OCI-LY1 (cell line): ENCODE measurements around the gene CDHR1.
A peak's percentile ranks its signal among the peaks of the same experiment; 100 is the strongest.
"Not testable (repeated sequence)": the region's sequence is repeated elsewhere in the genome, so short reads cannot be mapped to it uniquely, and the experiment has no call there.

Source experiments
- H2AFZ ChIP-seq: fragments of 200-600 bp; sonication (generic), shearing (Covaris generic); 2 replicates; pipeline ENCODE4 v1.6.0; 2014; ENCODE audit warnings: antibody characterized with exemption, mild to moderate bottlenecking, low read length
- H3F3A ChIP-seq: fragments of 200-600 bp; sonication (generic), shearing (Covaris generic); 2 replicates; pipeline ENCODE4 v1.6.0; 2014; ENCODE audit warnings: mild to moderate bottlenecking, antibody characterized with exemption, low read length, moderate library complexity; ENCODE audit not compliant: insufficient read depth
- H3K27ac ChIP-seq: fragments of 200-600 bp; sonication (generic); 2 replicates; pipeline ENCODE4 v1.5.1; 2014; ENCODE audit warnings: low read length, mixed run types, mild to moderate bottlenecking, low read depth; ENCODE audit not compliant: poor library complexity, severe bottlenecking
- H3K27me3 ChIP-seq: fragments of 200-600 bp; sonication (generic); 2 replicates; pipeline ENCODE4 v1.6.0; 2014; ENCODE audit warnings: antibody characterized with exemption, mild to moderate bottlenecking, low read length, moderate library complexity; ENCODE audit not compliant: insufficient read depth
- H3K36me3 ChIP-seq: fragments of 200-600 bp; sonication (generic); 2 replicates; pipeline ENCODE4 v1.6.1; 2014; ENCODE audit warnings: mild to moderate bottlenecking, antibody characterized with exemption, low read length, moderate library complexity, mixed read lengths; ENCODE audit not compliant: insufficient read depth
- H3K4me1 ChIP-seq: fragments of 200-600 bp; sonication (generic); 2 replicates; pipeline ENCODE4 v1.5.1; 2014; ENCODE audit warnings: mild to moderate bottlenecking, low read length, moderate library complexity; ENCODE audit not compliant: insufficient read depth, severe bottlenecking
- H3K4me2 ChIP-seq: fragments of 200-600 bp; sonication (generic), shearing (Covaris generic); 2 replicates; pipeline ENCODE4 v1.6.1; 2014; ENCODE audit warnings: low read length
- H3K4me3 ChIP-seq: fragments of 200-600 bp; sonication (generic); 2 replicates; pipeline ENCODE4 v1.5.1; 2014; ENCODE audit warnings: low read length, low read depth, mild to moderate bottlenecking, mixed read lengths; ENCODE audit not compliant: poor library complexity, severe bottlenecking
- H3K79me2 ChIP-seq: fragments of 200-600 bp; shearing (Covaris generic); 2 replicates; pipeline ENCODE4 v1.6.1; 2016; ENCODE audit warnings: mixed run types, low read length, mixed read lengths; ENCODE audit not compliant: insufficient read depth
- H3K9ac ChIP-seq: fragments of 200-600 bp; sonication (generic), shearing (Covaris generic); 2 replicates; pipeline ENCODE4 v1.6.1; 2014; ENCODE audit warnings: mild to moderate bottlenecking, low read length, mixed read lengths
- H3K9me2 ChIP-seq: fragments of 200-600 bp; sonication (generic), shearing (Covaris generic); 2 replicates; pipeline ENCODE4 v1.6.1; 2014; ENCODE audit warnings: low read depth, mild to moderate bottlenecking, low read length, mixed read lengths
- H3K9me3 ChIP-seq: fragments of 200-600 bp; shearing (Covaris generic); 2 replicates; pipeline ENCODE4 v1.6.1; 2014; ENCODE audit warnings: low read length, mixed read lengths
- H4K20me1 ChIP-seq: fragments of 200-600 bp; sonication (generic), shearing (Covaris generic); 2 replicates; pipeline ENCODE4 v1.6.0; 2016; ENCODE audit warnings: mild to moderate bottlenecking, low read length; ENCODE audit not compliant: insufficient read depth
- EZH2 ChIP-seq: fragments of 200-600 bp; sonication (generic), shearing (Covaris generic); IDR thresholded peaks from 2 replicates; pipeline ENCODE4 v1.8.0; 2017; ENCODE audit warnings: borderline replicate concordance, mixed run types, mild to moderate bottlenecking, antibody characterized with exemption, low read length, moderate library complexity, mixed read lengths
- TF ChIP-seq, protein P1 (sequence below): fragments of 200-600 bp; sonication (generic), shearing (Covaris generic); IDR thresholded peaks from 2 replicates; pipeline ENCODE4 v1.5.1; 2017; ENCODE audit warnings: mild to moderate bottlenecking, antibody characterized with exemption, low read length, moderate library complexity, mixed read lengths

CDHR1 gene

GRCh38 chr10:84194424-84195043 lies at the start of gene CDHR1:
TSS of gene CDHR1 (plus strand) at chr10:84194537. CDS start at chr10:84194761, 224 bp downstream.
- H3K9me3 ChIP-seq: no peaks in the 10 kb centered on the region
- H3K4me3 ChIP-seq: peak within 1 kb of the TSS; percentile 53
- no peak within 1 kb of the TSS for H2AFZ ChIP-seq

DNA sequence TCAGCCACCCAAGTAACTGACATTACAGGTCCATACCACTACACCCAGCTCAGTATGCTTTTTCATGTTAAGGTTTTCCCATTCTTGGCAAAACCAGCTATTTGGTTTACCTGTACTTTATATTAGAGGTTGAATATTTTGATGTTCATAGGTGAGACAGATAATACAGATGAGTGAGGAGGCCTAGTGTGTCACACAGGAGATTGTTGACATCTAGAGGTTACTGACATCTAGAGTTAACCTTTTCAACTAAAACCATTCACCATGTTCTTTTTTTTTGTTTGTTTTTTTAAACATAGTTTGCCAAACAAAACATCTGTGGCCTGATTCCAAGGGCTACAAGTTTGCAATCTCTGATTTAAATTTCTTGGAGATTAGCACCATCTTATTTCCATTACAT lies 47.0 kb upstream of the CDHR1 start:
- TF ChIP-seq, protein P1, sequence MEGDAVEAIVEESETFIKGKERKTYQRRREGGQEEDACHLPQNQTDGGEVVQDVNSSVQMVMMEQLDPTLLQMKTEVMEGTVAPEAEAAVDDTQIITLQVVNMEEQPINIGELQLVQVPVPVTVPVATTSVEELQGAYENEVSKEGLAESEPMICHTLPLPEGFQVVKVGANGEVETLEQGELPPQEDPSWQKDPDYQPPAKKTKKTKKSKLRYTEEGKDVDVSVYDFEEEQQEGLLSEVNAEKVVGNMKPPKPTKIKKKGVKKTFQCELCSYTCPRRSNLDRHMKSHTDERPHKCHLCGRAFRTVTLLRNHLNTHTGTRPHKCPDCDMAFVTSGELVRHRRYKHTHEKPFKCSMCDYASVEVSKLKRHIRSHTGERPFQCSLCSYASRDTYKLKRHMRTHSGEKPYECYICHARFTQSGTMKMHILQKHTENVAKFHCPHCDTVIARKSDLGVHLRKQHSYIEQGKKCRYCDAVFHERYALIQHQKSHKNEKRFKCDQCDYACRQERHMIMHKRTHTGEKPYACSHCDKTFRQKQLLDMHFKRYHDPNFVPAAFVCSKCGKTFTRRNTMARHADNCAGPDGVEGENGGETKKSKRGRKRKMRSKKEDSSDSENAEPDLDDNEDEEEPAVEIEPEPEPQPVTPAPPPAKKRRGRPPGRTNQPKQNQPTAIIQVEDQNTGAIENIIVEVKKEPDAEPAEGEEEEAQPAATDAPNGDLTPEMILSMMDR: no peak
- no peak for TF ChIP-seq EZH2
- no peak overlapping the region for H3K9ac ChIP-seq

More at GRCh38 chr10:84194424-84195043, at the start of gene CDHR1:
- H3K9ac ChIP-seq: peak within 1 kb of the TSS; percentile 41; the same call in 1 of the 2 replicates
- peaks cover 6% of the 10 kb centered on the region for H3K4me1 ChIP-seq
- 0 out of 2 replicates have a peak, but pooled peaks cover 14% of the 10 kb centered on the region for H3K27me3 ChIP-seq
- TF ChIP-seq EZH2: no peak
- TF ChIP-seq, protein P1: no peak
- H3K4me2 ChIP-seq: peak within 1 kb of the TSS; percentile 70
- no peaks in the 10 kb centered on the region for H4K20me1 ChIP-seq
- H3K36me3 ChIP-seq: no peaks in the 10 kb centered on the region
- no peaks in the 10 kb centered on the region for H3K79me2 ChIP-seq
- H3K9me2 ChIP-seq: no peaks in the 10 kb centered on the region
- H3F3A ChIP-seq: no peaks in the 10 kb centered on the region
- H3K27ac ChIP-seq: no peak within 1 kb of the TSS

DNA sequence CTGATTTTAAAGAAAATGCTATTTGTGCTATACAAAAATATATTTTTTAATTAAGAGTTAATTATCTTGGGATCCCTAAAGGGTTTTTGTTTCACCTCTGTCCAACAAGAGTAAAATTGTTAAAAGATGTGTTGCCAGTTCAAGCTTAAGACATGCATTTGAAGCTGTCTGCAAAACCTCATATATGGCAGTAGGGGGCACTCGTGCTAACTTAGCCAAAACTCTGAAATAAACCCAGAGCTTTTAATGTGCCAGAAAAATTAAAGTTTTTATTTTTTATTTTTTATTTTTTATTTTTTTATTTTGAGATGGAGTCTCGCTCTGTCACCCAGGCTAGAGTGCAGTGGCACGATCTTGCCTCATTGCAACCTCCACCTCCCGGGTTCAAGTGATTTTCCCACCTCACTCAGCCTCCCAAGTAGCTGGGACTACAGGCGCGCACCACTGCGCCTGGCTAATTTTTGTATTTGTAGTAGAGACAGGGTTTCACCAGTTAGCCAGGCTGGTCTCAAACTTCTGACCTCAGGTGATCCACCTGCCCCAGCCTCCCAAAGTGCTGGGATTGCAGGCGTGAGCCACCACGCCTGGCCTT lies 46.2 kb upstream of the CDHR1 start:
- H3K9me3 ChIP-seq, H3K4me2 ChIP-seq, H3K27ac ChIP-seq, H3K27me3 ChIP-seq, H3K4me3 ChIP-seq, H3K9me2 ChIP-seq, H2AFZ ChIP-seq, H3F3A ChIP-seq, H3K79me2 ChIP-seq, H4K20me1 ChIP-seq, H3K4me1 ChIP-seq, H3K9ac ChIP-seq: not testable (repeated sequence)
- H3K36me3 ChIP-seq: peaks cover 91% of the 10 kb centered on the region
- TF ChIP-seq, protein P1: peak; percentile 48

More for the DNA sequence above, 47.0 kb upstream of the CDHR1 start:
- no peak overlapping the region for H2AFZ ChIP-seq
- no peak overlapping the region for H3K4me2 ChIP-seq
- H3K79me2 ChIP-seq: no peaks in the 10 kb centered on the region
- H3K36me3 ChIP-seq: peaks cover 91% of the 10 kb centered on the region
- H3K27ac ChIP-seq: no peak overlapping the region
- no peaks in the 10 kb centered on the region for H3K4me1 ChIP-seq
- no peaks in the 10 kb centered on the region for H3F3A ChIP-seq
- H3K27me3 ChIP-seq: no peaks in the 10 kb centered on the region
- H3K9me3 ChIP-seq: no peaks in the 10 kb centered on the region
- no peaks in the 10 kb centered on the region for H4K20me1 ChIP-seq
- no peaks in the 10 kb centered on the region for H3K9me2 ChIP-seq
- H3K4me3 ChIP-seq: no peak overlapping the region
